Measurements from ENCODE around the gene PAPPA2. TPM values are rescaled to one million over a fixed set of nuclear protein-coding genes. Genes with fewer than 3 reads are reported as not detected.

PAPPA2 gene
- total RNA-seq, 1 experiment from 2014 or later: not detected

DNA sequence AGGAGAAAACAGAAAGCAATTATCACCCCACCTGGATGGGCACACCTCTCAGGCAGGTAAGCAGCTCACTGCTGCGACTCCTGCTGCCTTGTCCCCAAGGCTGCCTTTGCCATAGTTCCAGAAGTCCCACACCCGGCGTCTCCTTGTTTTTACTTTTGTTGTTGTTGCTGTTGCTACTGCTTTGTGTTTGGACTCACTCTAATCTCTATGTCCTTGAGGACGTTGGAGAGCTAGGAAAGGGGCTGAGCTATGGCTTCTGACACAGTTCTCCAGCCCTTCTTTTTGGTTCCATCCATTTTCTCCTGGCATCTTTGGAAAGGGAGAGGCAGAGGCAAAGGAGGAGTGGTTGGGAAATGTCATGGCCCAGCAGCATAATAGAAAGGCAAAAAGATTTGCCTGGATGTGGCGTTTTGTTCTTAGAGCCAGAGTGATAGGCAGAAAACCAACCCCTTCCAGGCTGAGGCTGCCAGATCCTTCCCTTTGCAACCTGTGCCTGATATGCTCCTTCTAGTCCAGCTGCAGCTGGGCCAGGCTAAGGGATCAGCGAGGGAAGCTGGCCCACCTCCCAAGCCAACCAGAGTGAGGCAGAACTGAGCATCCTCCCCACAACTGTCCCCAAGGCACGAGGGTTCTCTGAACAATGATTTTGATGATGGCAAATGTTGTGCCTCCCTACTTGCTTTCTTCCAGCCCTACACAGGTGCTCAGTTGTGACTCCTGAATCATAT, 430.8 kb downstream of the PAPPA2 start:
- H4K20me1 ChIP-seq (ENCODE audit: insufficient read depth): no peaks in the 10 kb centered on the region
- H3K36me3 ChIP-seq (ENCODE audit: low read depth): no peaks in the 10 kb centered on the region
- CTCF ChIA-PET: interaction anchor here (0.6 kb wide), 1 partner anchor 706 kb away, joined by 3 read pairs; no protein-coding TSS in a partner anchor
- H2AFZ ChIP-seq: no peak overlapping the region
- H3K4me1 ChIP-seq (replicated peaks; ENCODE audit: insufficient read depth): no peaks in the 10 kb centered on the region
- no peak overlapping the region for H3K4me2 ChIP-seq
- H3K27ac ChIP-seq: no peak overlapping the region
- H3K79me2 ChIP-seq (ENCODE audit: low read depth): no peaks in the 10 kb centered on the region
- no peaks in the 10 kb centered on the region for H3F3A ChIP-seq (ENCODE audit: insufficient read depth, low read depth)
- H3K4me3 ChIP-seq: no peak overlapping the region
- BruUV-seq (replicated peaks): no TSS peak
- H3K9me2 ChIP-seq (ENCODE audit: insufficient read depth): no peaks in the 10 kb centered on the region
- 0 out of 2 replicates have a peak, but pooled peaks cover 10% of the 10 kb centered on the region for H3K27me3 ChIP-seq (ENCODE audit: insufficient read depth, low read depth)
- DNase-seq: no peak
- intact Hi-C loops (cut with micrococcal nuclease; ENCODE audit: unreplicated experiment): no loop called here
- H3K9me3 ChIP-seq (ENCODE audit: insufficient read depth, low read depth): no peaks in the 10 kb centered on the region
- TF ChIP-seq, protein P1, sequence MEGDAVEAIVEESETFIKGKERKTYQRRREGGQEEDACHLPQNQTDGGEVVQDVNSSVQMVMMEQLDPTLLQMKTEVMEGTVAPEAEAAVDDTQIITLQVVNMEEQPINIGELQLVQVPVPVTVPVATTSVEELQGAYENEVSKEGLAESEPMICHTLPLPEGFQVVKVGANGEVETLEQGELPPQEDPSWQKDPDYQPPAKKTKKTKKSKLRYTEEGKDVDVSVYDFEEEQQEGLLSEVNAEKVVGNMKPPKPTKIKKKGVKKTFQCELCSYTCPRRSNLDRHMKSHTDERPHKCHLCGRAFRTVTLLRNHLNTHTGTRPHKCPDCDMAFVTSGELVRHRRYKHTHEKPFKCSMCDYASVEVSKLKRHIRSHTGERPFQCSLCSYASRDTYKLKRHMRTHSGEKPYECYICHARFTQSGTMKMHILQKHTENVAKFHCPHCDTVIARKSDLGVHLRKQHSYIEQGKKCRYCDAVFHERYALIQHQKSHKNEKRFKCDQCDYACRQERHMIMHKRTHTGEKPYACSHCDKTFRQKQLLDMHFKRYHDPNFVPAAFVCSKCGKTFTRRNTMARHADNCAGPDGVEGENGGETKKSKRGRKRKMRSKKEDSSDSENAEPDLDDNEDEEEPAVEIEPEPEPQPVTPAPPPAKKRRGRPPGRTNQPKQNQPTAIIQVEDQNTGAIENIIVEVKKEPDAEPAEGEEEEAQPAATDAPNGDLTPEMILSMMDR (conservative IDR thresholded peaks at IDR 0.05): no peak
- TF ChIP-seq EZH2 (IDR thresholded peaks at IDR 0.05; ENCODE audit: low read depth): no peak
- POLR2A ChIA-PET (ENCODE audit: unreplicated experiment): no interaction called here

DNA sequence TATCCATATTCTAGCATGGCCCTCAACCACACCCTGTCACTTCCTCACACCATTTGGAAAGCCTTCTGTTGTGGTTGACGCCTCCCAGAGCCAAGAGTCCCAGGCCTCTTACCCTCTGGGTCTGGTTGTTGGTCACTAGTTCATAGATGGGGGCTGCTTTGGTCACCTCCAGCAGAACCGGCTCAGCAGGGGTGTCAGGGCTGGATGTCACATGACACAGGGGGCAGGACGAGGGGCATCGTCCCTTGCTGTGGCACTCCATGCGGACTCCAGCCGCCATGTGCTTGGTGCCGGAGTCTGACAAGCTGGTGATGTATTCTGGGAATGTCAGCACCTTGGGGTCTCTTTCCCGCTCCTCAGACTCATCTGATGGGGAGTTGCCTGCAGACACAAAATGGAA, 431.5 kb downstream of the PAPPA2 start:
- Histone ChIP-seq H3K79me2 (ENCODE audit: low read depth) (no peaks in the 10 kb centered on the region), H3K4me3 (no peak overlapping the region), H3K9me3 (ENCODE audit: insufficient read depth, low read depth) (no peaks in the 10 kb centered on the region), H4K20me1 (ENCODE audit: insufficient read depth) (no peaks in the 10 kb centered on the region), H3F3A (ENCODE audit: insufficient read depth, low read depth) (no peaks in the 10 kb centered on the region), H3K9me2 (ENCODE audit: insufficient read depth) (no peaks in the 10 kb centered on the region), H3K4me1 (replicated peaks; ENCODE audit: insufficient read depth) (no peaks in the 10 kb centered on the region), H3K27ac (no peak overlapping the region), H3K36me3 (ENCODE audit: low read depth) (no peaks in the 10 kb centered on the region), H3K4me2 (no peak overlapping the region), H2AFZ (no peak overlapping the region), H3K27me3 (ENCODE audit: insufficient read depth, low read depth) (0 out of 2 replicates have a peak, but pooled peaks cover 10% of the 10 kb centered on the region)
- ChIA-PET POLR2A (ENCODE audit: unreplicated experiment) (no interaction called here), CTCF (interaction anchor here (0.6 kb wide), 1 partner anchor 706 kb away, joined by 3 read pairs; no protein-coding TSS in a partner anchor)
- TF ChIP-seq, protein P1 (conservative IDR thresholded peaks at IDR 0.05): no peak
- no peak for TF ChIP-seq EZH2 (IDR thresholded peaks at IDR 0.05; ENCODE audit: low read depth)
- BruUV-seq (replicated peaks): no TSS peak
- DNase-seq: no peak
- intact Hi-C loops (cut with micrococcal nuclease; ENCODE audit: unreplicated experiment): no loop called here

Measured in PC-9 (cell line).